Activated naive CD4-positive, alpha-beta T cell treated with anti-CD3 and anti-CD28 coated beads, Interleukin-2, amount 10 ng/mL, durations not matched to agents 7 days and 5 days (primary cell): ENCODE results near the gene RTTN.

Experiments
- CTCF ChIA-PET: fragments of 350-600 bp; sonication (Branson Sonifier 250); formaldehyde crosslinking; loops from one replicate; lab custom pipeline; 2021; ENCODE audit warnings: antibody characterized with exemption; lab: Charles Lee
- DNase-seq: peaks from one replicate; pipeline ENCODE4 v3.0.0-alpha.2; 2020
- H3K27ac Mint-ChIP-seq: one replicate; pipeline ENCODE4 v1.8.0; 2021; ENCODE audit warnings: mild to moderate bottlenecking, moderate library complexity, mixed read lengths
- H3K27me3 Mint-ChIP-seq: one replicate; pipeline ENCODE4 v1.8.0; 2021; ENCODE audit warnings: mild to moderate bottlenecking, mixed read lengths
- H3K36me3 Mint-ChIP-seq: one replicate; pipeline ENCODE4 v1.8.0; 2021; ENCODE audit warnings: mixed read lengths
- H3K4me1 Mint-ChIP-seq: one replicate; pipeline ENCODE4 v1.8.0; 2021; ENCODE audit warnings: mixed read lengths
- H3K4me3 Mint-ChIP-seq: one replicate; pipeline ENCODE4 v1.8.0; 2021; ENCODE audit warnings: mild to moderate bottlenecking, moderate library complexity, mixed read lengths
- H3K9me3 Mint-ChIP-seq: one replicate; pipeline ENCODE4 v1.8.0; 2021; ENCODE audit warnings: mixed read lengths

The RTTN gene

DNA sequence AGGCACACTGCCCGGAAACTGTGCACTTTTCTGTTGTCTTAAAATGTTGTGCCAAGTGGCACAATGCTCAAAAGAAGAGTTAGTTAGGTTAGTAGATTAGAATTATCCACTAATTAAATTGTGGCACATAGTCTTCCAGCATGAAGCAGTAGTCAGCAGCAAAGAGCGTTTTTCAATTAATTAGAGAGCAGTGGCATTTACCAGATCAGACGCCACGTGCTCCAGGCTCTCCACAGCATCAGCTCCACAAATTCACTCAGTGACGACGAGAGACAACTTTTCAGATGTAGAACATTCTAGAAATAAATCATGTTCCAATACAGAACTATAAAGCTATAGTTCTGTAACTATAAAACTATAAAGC lies 16.4 kb upstream of the RTTN start:
- H3K27me3 Mint-ChIP-seq: peaks cover 37% of the 10 kb centered on the region
- peaks cover under 1% of the 10 kb centered on the region for H3K9me3 Mint-ChIP-seq
- DNase-seq: no peak
- H3K4me1 Mint-ChIP-seq: no peaks in the 10 kb centered on the region
- H3K27ac Mint-ChIP-seq: no peak overlapping the region
- CTCF ChIA-PET: no interaction called here
- no peak overlapping the region for H3K4me3 Mint-ChIP-seq
- H3K36me3 Mint-ChIP-seq: no peaks in the 10 kb centered on the region

DNA sequence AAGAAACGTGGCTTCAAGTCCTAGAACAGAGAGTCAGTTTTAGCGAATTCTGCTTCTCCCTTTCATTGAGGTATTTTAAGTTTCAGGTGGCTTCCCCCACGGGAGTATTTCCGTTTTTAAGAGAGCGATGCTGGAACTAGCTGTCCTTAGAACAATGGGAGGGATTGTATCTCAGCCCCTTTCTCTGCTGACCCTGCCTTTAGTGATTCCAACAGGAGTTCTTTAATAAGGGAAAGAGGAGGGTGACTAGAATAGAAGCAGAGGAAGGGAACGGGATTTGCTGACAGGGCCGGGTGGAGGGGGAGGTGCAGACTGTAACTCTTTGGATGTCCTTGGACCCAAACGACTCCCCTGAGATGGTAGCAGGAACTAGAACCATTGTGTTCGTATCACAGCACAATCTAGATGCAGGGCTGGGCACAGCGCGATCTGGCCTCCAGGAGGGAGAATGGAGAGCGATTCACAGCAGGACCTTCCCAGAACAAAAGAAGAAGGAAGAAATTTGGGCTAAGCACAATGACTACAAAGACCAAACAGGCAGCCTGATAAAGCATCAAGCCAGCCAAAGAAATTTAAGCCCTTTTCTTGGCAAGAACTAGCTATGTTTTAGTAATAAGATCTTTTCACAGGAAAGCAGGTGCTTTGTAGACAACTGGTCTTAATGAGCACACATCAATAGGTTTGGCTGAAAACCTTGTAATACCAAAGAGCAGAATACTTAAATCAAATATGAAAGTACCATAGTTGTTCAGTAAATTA lies 15.8 kb upstream of the RTTN start:
- no peaks in the 10 kb centered on the region for H3K9me3 Mint-ChIP-seq
- H3K27me3 Mint-ChIP-seq: peaks cover 41% of the 10 kb centered on the region
- DNase-seq: no peak
- no peaks in the 10 kb centered on the region for H3K36me3 Mint-ChIP-seq
- no peak overlapping the region for H3K4me3 Mint-ChIP-seq
- CTCF ChIA-PET: no interaction called here
- H3K4me1 Mint-ChIP-seq: no peaks in the 10 kb centered on the region
- H3K27ac Mint-ChIP-seq: no peak overlapping the region

DNA sequence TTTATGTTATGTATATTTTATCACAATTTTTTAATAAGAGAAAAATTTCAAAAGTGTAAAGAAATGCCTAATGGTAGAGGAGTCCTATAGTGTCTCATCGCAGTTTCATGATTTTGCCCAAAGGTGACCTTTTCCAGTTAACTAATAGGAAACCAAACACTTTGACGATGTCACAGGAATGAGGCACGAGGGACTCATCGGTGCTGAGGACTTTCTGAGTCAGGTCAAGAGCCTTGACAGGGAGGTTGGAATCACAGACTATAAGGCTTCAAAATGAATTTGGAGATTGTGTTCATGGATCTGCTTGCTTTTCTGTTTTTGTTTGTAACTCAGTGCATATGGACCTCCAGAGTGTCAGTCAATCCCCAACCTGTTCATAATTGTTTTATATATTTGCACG lies 15.1 kb upstream of the RTTN start:
- Mint-ChIP-seq H3K9me3 (no peaks in the 10 kb centered on the region), H3K4me3 (no peak overlapping the region), H3K4me1 (no peaks in the 10 kb centered on the region), H3K27ac (no peak overlapping the region), H3K27me3 (peaks cover 41% of the 10 kb centered on the region), H3K36me3 (no peaks in the 10 kb centered on the region)
- CTCF ChIA-PET: no interaction called here
- no peak for DNase-seq

DNA sequence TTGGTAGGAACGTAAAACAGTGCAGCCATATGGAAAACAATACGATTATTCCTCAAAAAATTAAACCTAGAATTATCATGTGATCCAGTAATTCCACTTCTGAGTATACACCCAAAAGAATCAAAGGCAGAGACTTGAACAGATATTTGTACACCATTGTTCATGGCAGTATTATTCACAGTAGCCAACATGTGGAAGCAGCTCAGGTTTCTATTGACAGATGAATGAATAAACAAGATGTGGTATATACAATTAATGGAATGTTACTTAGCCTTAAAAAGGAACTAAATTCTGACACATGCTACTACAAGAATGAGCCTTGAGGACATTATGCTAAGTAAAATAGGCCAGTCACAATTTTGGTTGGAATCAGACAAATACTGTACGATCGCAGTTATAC lies 14.2 kb upstream of the RTTN start:
- Mint-ChIP-seq H3K27me3 (peaks cover 38% of the 10 kb centered on the region), H3K4me3 (no peak overlapping the region), H3K4me1 (no peaks in the 10 kb centered on the region), H3K27ac (no peak overlapping the region), H3K9me3 (no peaks in the 10 kb centered on the region), H3K36me3 (no peaks in the 10 kb centered on the region)
- CTCF ChIA-PET: no interaction called here
- DNase-seq: no peak

DNA sequence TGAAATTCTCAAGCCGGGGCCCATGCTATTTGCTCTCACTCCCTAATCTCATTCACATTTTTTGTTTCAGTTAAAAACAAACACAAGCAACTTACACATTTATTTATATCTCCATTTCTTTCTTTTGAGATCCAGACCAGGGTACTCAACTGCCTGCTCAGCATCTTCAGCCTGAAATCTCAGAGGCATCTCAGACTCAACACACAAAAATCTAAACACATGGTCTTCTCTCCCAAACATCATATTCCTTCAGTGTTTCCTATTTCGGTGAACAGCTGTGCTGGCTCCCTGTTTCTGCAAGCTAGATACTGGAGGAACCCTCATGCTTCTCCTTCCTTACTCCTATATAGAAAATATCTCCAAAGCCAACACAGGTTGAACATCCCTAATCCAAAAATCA lies 11.3 kb upstream of the RTTN start:
- CTCF ChIA-PET: no interaction called here
- H3K36me3 Mint-ChIP-seq: no peaks in the 10 kb centered on the region

DNA sequence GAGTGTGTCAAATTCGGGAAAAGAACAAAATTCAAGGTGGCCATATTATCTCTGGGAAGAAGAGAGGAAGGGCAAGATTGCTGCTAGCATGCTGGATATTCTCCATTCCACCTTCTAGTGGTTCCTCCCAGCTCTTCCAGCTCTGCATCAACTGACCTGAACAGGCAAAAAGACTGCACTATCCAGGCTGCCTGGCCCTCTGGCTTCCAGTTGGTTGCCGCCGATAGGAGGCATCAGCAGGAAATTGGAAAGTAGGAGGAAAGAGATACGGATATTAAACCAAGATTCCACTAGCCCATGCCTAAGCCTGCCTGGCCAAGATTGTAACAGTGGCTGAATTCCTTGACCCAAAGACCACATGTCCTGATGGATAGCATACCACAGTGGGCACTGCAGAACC lies 1.7 kb upstream of the RTTN start:
- H3K27me3 Mint-ChIP-seq: no peaks in the 10 kb centered on the region
- no peak overlapping the region for H3K27ac Mint-ChIP-seq
- no peak for DNase-seq
- peaks cover 3% of the 10 kb centered on the region for H3K36me3 Mint-ChIP-seq
- H3K4me3 Mint-ChIP-seq: no peak overlapping the region
- CTCF ChIA-PET: no interaction called here
- H3K4me1 Mint-ChIP-seq: peaks cover 34% of the 10 kb centered on the region
- no peaks in the 10 kb centered on the region for H3K9me3 Mint-ChIP-seq

More for the DNA sequence above, 11.3 kb upstream of the RTTN start:
- Mint-ChIP-seq H3K27me3 (peaks cover 26% of the 10 kb centered on the region), H3K9me3 (no peaks in the 10 kb centered on the region), H3K4me3 (no peak overlapping the region), H3K27ac (no peak overlapping the region), H3K4me1 (no peaks in the 10 kb centered on the region)
- DNase-seq: no peak

DNA sequence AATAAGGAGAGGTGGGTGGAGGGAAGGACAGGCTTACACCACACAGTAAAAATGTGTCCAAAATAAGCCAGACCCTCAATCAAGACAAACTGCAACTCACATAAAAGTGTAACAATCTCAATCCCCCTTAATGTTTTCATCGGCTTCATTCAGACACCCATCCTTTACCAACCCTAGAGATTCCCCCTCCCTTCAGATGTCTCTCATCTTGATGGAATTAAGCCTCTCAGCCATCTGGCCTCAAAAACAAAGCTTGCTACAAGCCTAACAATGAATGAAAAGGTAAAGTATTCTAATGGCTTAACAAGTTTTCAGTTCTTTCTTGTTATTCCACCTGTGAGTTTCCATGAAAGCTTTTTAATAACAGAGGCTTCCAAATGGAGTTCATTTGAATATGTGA lies 5.2 kb downstream of the RTTN start:
- DNase-seq: no peak
- no peak overlapping the region for H3K27ac Mint-ChIP-seq
- H3K4me1 Mint-ChIP-seq: peaks cover 22% of the 10 kb centered on the region
- no peak overlapping the region for H3K4me3 Mint-ChIP-seq
- no peaks in the 10 kb centered on the region for H3K9me3 Mint-ChIP-seq
- peaks cover 28% of the 10 kb centered on the region for H3K36me3 Mint-ChIP-seq
- no peaks in the 10 kb centered on the region for H3K27me3 Mint-ChIP-seq
- CTCF ChIA-PET: no interaction called here

DNA sequence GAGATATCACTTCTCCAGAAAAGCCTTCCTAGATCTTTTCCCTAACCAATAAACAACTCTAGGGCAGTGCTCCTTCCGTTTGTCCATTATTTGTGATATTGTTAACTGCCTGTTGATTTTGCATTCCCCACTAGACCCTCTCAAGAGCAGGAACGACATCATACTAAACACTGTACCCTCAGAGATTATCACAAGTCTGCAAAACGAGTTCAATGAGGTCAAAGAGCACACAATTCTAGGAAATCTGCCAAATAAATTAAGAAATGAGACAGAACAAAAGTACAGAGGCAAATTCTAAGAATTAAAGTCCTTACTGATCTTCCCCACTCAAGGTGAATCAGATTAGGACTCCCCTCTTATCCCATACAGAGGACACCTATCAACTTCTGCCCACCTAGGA lies 7.6 kb downstream of the RTTN start:
- Mint-ChIP-seq H3K4me1 (peaks cover 6% of the 10 kb centered on the region), H3K4me3 (no peak overlapping the region), H3K27me3 (no peaks in the 10 kb centered on the region), H3K27ac (no peak overlapping the region), H3K9me3 (no peaks in the 10 kb centered on the region), H3K36me3 (peaks cover 37% of the 10 kb centered on the region)
- CTCF ChIA-PET: interaction anchor here (1.2 to 3.4 kb wide), 2 partner anchors 235 to 256 kb away, joined by 5 to 24 read pairs; no protein-coding TSS in a partner anchor
- no peak for DNase-seq

DNA sequence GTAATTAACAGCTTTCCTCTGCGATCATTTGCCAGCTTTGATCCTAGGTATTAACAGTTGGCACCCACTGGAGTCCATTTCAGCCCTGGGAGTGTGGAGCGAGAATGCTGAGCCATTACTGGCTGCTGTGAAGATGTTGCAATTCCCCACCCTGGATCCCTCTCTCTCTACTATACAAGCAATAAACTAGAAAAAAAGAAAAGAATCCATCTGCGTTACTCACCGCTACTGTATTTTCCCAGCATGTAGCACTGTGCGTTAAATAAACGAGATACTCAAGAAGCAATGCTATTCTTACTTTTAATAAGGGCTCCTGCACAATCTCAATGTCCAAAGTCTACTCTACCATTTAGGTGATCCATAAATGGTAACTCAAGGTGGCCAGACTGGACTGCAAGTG lies 8.5 kb downstream of the RTTN start:
- Mint-ChIP-seq H3K4me1 (no peaks in the 10 kb centered on the region), H3K36me3 (peaks cover 34% of the 10 kb centered on the region), H3K27ac (no peak overlapping the region), H3K27me3 (no peaks in the 10 kb centered on the region), H3K9me3 (no peaks in the 10 kb centered on the region), H3K4me3 (no peak overlapping the region)
- DNase-seq: no peak
- CTCF ChIA-PET: interaction anchor here (0.6 to 4.2 kb wide), 4 partner anchors 13 to 1442 kb away, joined by 3 to 28 read pairs (median 14); no protein-coding TSS in a partner anchor

DNA sequence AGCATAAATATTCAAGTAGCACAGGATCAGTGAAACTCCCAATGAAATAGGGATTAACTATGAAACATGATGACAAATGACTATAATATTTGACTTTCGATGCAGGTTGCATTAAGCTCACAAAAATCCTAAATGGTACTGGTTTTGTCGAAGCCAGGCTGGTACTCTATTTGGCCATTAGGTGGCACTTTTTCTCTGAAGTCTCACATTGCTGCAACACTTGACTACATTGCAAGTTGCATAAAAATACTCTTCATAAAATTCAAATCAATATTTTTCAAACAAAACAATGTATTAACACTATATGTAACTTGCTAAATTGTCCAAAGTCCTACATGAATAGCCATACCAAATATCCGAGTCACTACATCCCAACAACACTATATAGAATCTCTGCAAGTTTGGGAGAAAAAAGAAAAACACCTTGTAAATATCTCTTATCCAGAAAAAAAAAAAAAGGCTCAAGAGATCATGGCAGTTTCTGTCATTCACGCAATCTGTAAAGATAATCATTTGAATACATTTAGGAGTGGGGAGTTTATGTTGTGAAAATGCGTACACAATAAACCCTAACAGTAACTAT lies 9.5 kb downstream of the RTTN start:
- DNase-seq: peak; percentile 37
- H3K4me1 Mint-ChIP-seq: no peaks in the 10 kb centered on the region
- H3K36me3 Mint-ChIP-seq: peaks cover 37% of the 10 kb centered on the region
- no peak overlapping the region for H3K4me3 Mint-ChIP-seq
- no peak overlapping the region for H3K27ac Mint-ChIP-seq
- no peaks in the 10 kb centered on the region for H3K9me3 Mint-ChIP-seq
- CTCF ChIA-PET: interaction anchor here (0.8 to 4.2 kb wide), 12 partner anchors 9 to 261 kb away, joined by 3 to 28 read pairs (median 6); partner anchors contain the start of gene RTTN
- H3K27me3 Mint-ChIP-seq: no peaks in the 10 kb centered on the region

DNA sequence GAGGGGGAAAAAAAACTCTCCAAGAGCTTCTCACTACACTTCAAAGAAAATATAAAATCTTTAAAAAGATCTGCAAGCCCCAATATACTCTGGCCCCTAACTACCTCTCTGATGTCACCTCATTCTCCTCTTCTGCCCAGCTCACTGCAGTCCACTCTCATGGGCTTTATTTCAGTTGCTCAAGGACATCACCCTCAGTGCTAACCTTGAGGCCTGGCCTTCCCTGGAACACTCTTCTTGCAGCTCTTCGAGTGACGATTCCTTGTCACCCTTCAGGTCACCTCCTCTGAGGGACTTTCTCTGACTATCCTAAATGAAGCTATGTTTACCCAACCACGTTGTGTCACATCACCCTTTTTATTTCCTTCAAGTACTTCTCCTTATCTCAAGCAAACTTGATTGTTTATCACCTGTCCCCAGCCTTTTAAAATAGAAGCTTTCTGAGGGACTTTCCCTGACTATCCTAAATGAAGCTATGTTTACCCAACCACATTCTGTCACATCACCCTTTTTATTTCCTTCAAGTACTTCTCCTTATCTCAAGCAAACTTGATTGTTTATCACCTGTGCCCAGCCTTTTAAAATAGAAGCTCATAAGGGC lies 10.4 kb downstream of the RTTN start:
- H3K27ac Mint-ChIP-seq: no peak overlapping the region
- no peaks in the 10 kb centered on the region for H3K27me3 Mint-ChIP-seq
- peaks cover 39% of the 10 kb centered on the region for H3K36me3 Mint-ChIP-seq
- no peaks in the 10 kb centered on the region for H3K4me1 Mint-ChIP-seq
- H3K9me3 Mint-ChIP-seq: no peaks in the 10 kb centered on the region
- no peak for DNase-seq
- no peak overlapping the region for H3K4me3 Mint-ChIP-seq
- CTCF ChIA-PET: interaction anchor here (0.7 to 4.2 kb wide), 15 partner anchors 8 to 262 kb away, joined by 3 to 28 read pairs (median 4); partner anchors contain the start of gene RTTN

DNA sequence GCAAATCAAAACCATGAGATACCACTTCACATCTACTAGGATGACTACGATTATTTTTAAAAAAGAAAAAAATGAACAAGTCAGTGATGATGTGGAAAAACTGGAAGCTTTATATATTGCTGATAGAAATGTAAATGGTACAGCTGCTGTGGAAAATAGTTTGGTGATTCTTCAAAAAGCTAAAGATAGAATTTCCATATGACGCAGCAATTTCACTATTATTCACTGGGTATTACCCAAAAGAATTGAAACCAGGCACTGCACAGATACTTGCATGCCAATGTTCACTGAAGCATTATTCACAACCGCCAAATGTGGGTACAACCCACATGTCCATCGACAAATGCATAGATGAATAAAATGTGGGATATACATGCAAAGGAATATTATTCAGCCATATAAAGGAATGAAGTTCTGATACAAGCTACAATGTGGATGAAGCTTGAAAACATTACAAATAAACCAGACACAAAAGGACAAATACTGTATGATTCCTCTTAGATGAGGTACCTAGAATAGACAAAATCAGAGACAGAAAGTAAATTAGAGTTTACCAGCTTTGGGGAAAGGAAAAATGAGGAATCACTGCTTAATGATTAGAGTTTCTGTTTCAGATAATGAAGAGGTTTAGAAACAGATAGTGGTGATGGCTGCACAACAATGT lies 11.1 kb downstream of the RTTN start:
- Mint-ChIP-seq H3K27ac (no peak overlapping the region), H3K4me1 (no peaks in the 10 kb centered on the region), H3K36me3 (peaks cover 44% of the 10 kb centered on the region), H3K27me3 (no peaks in the 10 kb centered on the region), H3K4me3 (no peak overlapping the region), H3K9me3 (no peaks in the 10 kb centered on the region)
- CTCF ChIA-PET: interaction anchor here (0.9 to 4.2 kb wide), 12 partner anchors 10 to 263 kb away, joined by 3 to 28 read pairs (median 4); partner anchors contain the start of gene RTTN
- DNase-seq: no peak

DNA sequence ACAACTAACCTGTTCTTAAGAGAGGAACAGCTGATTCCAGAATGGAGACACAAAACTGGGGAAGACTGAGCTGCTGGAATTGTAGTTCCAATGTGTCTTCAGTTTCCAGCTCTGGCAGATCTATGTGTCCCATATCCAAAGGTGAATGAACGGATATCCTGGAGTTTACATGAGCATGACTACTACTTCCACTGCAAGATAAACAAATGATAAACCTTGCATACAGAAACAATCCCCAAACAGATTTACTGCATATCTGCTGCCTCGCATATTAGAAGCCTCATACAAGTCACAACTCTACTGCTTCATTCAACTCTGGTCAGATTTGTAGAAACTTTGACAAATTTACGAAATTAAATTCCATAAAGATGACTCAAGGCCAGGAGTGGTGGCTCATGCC lies 15.0 kb downstream of the RTTN start:
- Mint-ChIP-seq H3K27me3 (no peaks in the 10 kb centered on the region), H3K4me1 (no peaks in the 10 kb centered on the region), H3K27ac (no peak overlapping the region), H3K36me3 (peaks cover 45% of the 10 kb centered on the region), H3K9me3 (no peaks in the 10 kb centered on the region), H3K4me3 (no peak overlapping the region)
- DNase-seq: no peak
- CTCF ChIA-PET: interaction anchor here (0.6 kb wide), 1 partner anchor 23 kb away, joined by 3 read pairs; no protein-coding TSS in a partner anchor

DNA sequence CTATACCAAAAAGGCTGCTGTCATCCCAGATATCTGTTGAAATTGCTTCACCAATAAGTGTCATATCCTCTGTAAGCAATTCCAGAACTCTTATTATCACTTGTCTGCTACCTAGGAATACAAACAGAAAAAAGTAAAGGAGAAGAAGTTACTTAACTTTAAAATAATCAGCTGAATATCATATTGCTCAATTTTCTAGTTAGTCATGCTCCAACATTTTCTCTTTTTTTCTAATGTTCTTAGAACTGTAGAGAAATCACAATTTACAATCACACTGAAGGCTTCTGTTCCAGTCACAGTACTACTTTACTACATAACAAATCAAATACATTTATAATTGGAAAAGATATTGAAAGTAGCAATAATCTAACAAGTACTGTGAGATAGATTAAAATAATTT lies 17.4 kb downstream of the RTTN start:
- no peak for DNase-seq
- Mint-ChIP-seq H3K27me3 (no peaks in the 10 kb centered on the region), H3K27ac (no peak overlapping the region), H3K36me3 (peaks cover 53% of the 10 kb centered on the region), H3K4me1 (peaks cover 3% of the 10 kb centered on the region), H3K9me3 (no peaks in the 10 kb centered on the region), H3K4me3 (no peak overlapping the region)
- CTCF ChIA-PET: no interaction called here
